GM12878 (cell line): ENCODE results near the gene AP1M2. TPM values are rescaled to one million over a fixed set of nuclear protein-coding genes. Genes with fewer than 3 reads are reported as not detected.
A peak's percentile ranks its signal among the peaks of the same experiment; 100 is the strongest.

Experiments used
- BRCA1 ChIP-seq: IDR thresholded peaks from 2 replicates; pipeline ENCODE4 v1.6.1; 2011; ENCODE audit warnings: low read depth, low read length, improper control_type of control experiment
- CHD1 ChIP-seq: IDR thresholded peaks from 2 replicates; pipeline ENCODE4 v1.6.1; 2012; ENCODE audit warnings: low read depth, low read length, improper control_type of control experiment
- E2F8 ChIP-seq: fragments of 450-650 bp; IDR thresholded peaks from 2 replicates; pipeline ENCODE4 v1.6.1; 2018; ENCODE audit warnings: mild to moderate bottlenecking, low read depth, moderate library complexity; ENCODE audit not compliant: partially characterized antibody
- GABPA ChIP-seq: IDR thresholded peaks from 2 replicates; pipeline ENCODE4 v1.6.1; 2014; ENCODE audit warnings: antibody characterized with exemption, low read depth, mild to moderate bottlenecking, inconsistent platforms
- HDAC2 ChIP-seq: fragments of 200-600 bp; sonication (generic); IDR thresholded peaks from 2 replicates; pipeline ENCODE4 v1.6.1; 2017
- HDGF ChIP-seq: fragments of 450-650 bp; IDR thresholded peaks from 2 replicates; pipeline ENCODE4 v1.6.1; 2016; ENCODE audit warnings: antibody characterized with exemption
- NR2C2 ChIP-seq: IDR thresholded peaks from 2 replicates; pipeline ENCODE4 v1.6.1; 2011; ENCODE audit warnings: borderline replicate concordance, low read depth; ENCODE audit not compliant: control insufficient read depth, insufficient read length
- PAX5 ChIP-seq: IDR thresholded peaks from 2 replicates; pipeline ENCODE4 v1.6.1; 2011; ENCODE audit warnings: low read depth, low read length, borderline replicate concordance
- PAX8 ChIP-seq: fragments of 450-650 bp; IDR thresholded peaks from 2 replicates; pipeline ENCODE4 v1.6.1; 2017; ENCODE audit warnings: mild to moderate bottlenecking, moderate library complexity
- PML ChIP-seq: IDR thresholded peaks from 2 replicates; pipeline ENCODE4 v1.6.1; 2012; ENCODE audit warnings: low read length, inconsistent platforms
- POLR2AphosphoS5 ChIP-seq: IDR thresholded peaks from 2 replicates; pipeline ENCODE4 v1.6.1; 2011; ENCODE audit warnings: mild to moderate bottlenecking, low read length, inconsistent platforms
- RAD21 ChIP-seq: IDR thresholded peaks from 2 replicates; pipeline ENCODE4 v1.6.1; 2011; ENCODE audit warnings: mild to moderate bottlenecking, low read depth, low read length, moderate library complexity; ENCODE audit not compliant: insufficient read depth
- RAD51 ChIP-seq: fragments of 450-650 bp; IDR thresholded peaks from 2 replicates; pipeline ENCODE4 v1.6.1; 2016; ENCODE audit warnings: moderate library complexity, mild to moderate bottlenecking, inconsistent platforms
- RUNX3 ChIP-seq: IDR thresholded peaks from 2 replicates; pipeline ENCODE4 v1.6.1; 2012; ENCODE audit warnings: low read length, inconsistent platforms
- SPI1 ChIP-seq: IDR thresholded peaks from 2 replicates; pipeline ENCODE4 v1.6.1; 2011; ENCODE audit warnings: low read depth, mild to moderate bottlenecking, low read length, moderate library complexity, borderline replicate concordance; ENCODE audit not compliant: insufficient read depth
- TBL1XR1 ChIP-seq: IDR thresholded peaks from 2 replicates; pipeline ENCODE4 v1.6.1; 2012; ENCODE audit warnings: low read depth, low read length, improper control_type of control experiment
- TCF3 ChIP-seq: IDR thresholded peaks from 2 replicates; pipeline ENCODE4 v1.6.1; 2012; ENCODE audit warnings: low read depth, mild to moderate bottlenecking, low read length, borderline replicate concordance; ENCODE audit not compliant: insufficient read depth
- ZNF274 ChIP-seq: IDR thresholded peaks from one replicate; pipeline ENCODE4 v1.8.0; 2011; ENCODE audit not compliant: insufficient read length, insufficient read depth
- ZNF384 ChIP-seq: IDR thresholded peaks from 2 replicates; pipeline ENCODE4 v1.6.1; 2012; ENCODE audit warnings: low read depth, mild to moderate bottlenecking, low read length, improper control_type of control experiment, borderline replicate concordance
- polyA plus RNA-seq, 11 experiments: library from polyadenylated mRNA; depleted of rRNA in 4 of 11; unstranded in 6 of 11; stranded (reverse) in 5 of 11; fragments of >200 nt; fragmentation: Nextera tagmentation in 4 of 11; fragmentation: Illumina TruSeq in 1 of 11; extraction: Ambion mirVana in 4 of 11; extraction: Trizol in 1 of 11; gene quantifications; 1 replicate in 1 of 11; 2 replicates in 10 of 11; pipeline versions ENCODE4 v1.2.1 to v1.2.3, GENCODE V29; 2011 to 2016; ENCODE audit warnings: inconsistent platforms in 2 of 11, missing spikeins in 2 of 11, low read depth in 1 of 11
- total RNA-seq, 4 experiments: library from RNA; depleted of rRNA in 3 of 4; stranded (reverse); fragments of >200 nt in 3 of 4; fragmentation: Illumina TruSeq in 1 of 4; extraction: Trizol in 1 of 4; gene quantifications; 2 replicates each; pipeline versions ENCODE4 v1.2.1 to v1.2.3, GENCODE V29; 2013 to 2021
- TF ChIP-seq, protein P1 (sequence below): IDR thresholded peaks from 2 replicates; pipeline ENCODE4 v1.6.1; 2012; ENCODE audit warnings: mild to moderate bottlenecking, low read depth, low read length
- TF ChIP-seq, protein P2 (sequence below): IDR thresholded peaks from 2 replicates; pipeline ENCODE4 v1.6.1; 2012; ENCODE audit warnings: low read length, inconsistent platforms
- TF ChIP-seq, protein P3 (sequence below): fragments of 450-650 bp; IDR thresholded peaks from 2 replicates; pipeline ENCODE4 v1.6.1; 2017; ENCODE audit warnings: mild to moderate bottlenecking, low read depth, inconsistent platforms; ENCODE audit not compliant: poor library complexity, severe bottlenecking

AP1M2 gene
- total and polyA plus RNA-seq, 10 of the 15 experiments (the other 5 are each of a cell fraction or from before 2014, with no cell fraction given), result 0.72 TPM; not detected in 9

GRCh38 chr19:10580979-10581631 lies 6.0 kb downstream of the AP1M2 start (continued):
- TF ChIP-seq, protein P1, sequence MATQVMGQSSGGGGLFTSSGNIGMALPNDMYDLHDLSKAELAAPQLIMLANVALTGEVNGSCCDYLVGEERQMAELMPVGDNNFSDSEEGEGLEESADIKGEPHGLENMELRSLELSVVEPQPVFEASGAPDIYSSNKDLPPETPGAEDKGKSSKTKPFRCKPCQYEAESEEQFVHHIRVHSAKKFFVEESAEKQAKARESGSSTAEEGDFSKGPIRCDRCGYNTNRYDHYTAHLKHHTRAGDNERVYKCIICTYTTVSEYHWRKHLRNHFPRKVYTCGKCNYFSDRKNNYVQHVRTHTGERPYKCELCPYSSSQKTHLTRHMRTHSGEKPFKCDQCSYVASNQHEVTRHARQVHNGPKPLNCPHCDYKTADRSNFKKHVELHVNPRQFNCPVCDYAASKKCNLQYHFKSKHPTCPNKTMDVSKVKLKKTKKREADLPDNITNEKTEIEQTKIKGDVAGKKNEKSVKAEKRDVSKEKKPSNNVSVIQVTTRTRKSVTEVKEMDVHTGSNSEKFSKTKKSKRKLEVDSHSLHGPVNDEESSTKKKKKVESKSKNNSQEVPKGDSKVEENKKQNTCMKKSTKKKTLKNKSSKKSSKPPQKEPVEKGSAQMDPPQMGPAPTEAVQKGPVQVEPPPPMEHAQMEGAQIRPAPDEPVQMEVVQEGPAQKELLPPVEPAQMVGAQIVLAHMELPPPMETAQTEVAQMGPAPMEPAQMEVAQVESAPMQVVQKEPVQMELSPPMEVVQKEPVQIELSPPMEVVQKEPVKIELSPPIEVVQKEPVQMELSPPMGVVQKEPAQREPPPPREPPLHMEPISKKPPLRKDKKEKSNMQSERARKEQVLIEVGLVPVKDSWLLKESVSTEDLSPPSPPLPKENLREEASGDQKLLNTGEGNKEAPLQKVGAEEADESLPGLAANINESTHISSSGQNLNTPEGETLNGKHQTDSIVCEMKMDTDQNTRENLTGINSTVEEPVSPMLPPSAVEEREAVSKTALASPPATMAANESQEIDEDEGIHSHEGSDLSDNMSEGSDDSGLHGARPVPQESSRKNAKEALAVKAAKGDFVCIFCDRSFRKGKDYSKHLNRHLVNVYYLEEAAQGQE, result no peak
- TF ChIP-seq NR2C2, result no peak
- TF ChIP-seq, protein P2, sequence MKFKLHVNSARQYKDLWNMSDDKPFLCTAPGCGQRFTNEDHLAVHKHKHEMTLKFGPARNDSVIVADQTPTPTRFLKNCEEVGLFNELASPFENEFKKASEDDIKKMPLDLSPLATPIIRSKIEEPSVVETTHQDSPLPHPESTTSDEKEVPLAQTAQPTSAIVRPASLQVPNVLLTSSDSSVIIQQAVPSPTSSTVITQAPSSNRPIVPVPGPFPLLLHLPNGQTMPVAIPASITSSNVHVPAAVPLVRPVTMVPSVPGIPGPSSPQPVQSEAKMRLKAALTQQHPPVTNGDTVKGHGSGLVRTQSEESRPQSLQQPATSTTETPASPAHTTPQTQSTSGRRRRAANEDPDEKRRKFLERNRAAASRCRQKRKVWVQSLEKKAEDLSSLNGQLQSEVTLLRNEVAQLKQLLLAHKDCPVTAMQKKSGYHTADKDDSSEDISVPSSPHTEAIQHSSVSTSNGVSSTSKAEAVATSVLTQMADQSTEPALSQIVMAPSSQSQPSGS, result no peak
- no peak for TF ChIP-seq PAX5
- TF ChIP-seq TBL1XR1, result no peak; the same call in 1 of the 2 replicates
- no peak for TF ChIP-seq GABPA
- no peak for TF ChIP-seq BRCA1
- TF ChIP-seq E2F8, result no peak
- no peak for TF ChIP-seq HDGF
- TF ChIP-seq, protein P3, sequence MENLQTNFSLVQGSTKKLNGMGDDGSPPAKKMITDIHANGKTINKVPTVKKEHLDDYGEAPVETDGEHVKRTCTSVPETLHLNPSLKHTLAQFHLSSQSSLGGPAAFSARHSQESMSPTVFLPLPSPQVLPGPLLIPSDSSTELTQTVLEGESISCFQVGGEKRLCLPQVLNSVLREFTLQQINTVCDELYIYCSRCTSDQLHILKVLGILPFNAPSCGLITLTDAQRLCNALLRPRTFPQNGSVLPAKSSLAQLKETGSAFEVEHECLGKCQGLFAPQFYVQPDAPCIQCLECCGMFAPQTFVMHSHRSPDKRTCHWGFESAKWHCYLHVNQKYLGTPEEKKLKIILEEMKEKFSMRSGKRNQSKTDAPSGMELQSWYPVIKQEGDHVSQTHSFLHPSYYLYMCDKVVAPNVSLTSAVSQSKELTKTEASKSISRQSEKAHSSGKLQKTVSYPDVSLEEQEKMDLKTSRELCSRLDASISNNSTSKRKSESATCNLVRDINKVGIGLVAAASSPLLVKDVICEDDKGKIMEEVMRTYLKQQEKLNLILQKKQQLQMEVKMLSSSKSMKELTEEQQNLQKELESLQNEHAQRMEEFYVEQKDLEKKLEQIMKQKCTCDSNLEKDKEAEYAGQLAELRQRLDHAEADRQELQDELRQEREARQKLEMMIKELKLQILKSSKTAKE, result no peak
- TF ChIP-seq SPI1, result no peak
- no peak for TF ChIP-seq PML
- TF ChIP-seq ZNF384, result peak; percentile 22; the same call in 1 of the 2 replicates
- no peak for TF ChIP-seq CHD1
- no peak for TF ChIP-seq PAX8
- peak; percentile 24; the same call in 1 of the 2 replicates for TF ChIP-seq RAD51
- TF ChIP-seq ZNF274, result no peak
- TF ChIP-seq TCF3, result no peak
- TF ChIP-seq HDAC2, result no peak
- TF ChIP-seq POLR2AphosphoS5, result no peak
- peak; percentile 99 for TF ChIP-seq RAD21
- TF ChIP-seq RUNX3, result no peak; the same call in 1 of the 2 replicates
